GM12891 (cell line): ENCODE data around the gene RGL2. TPM values are rescaled to one million over a fixed set of nuclear protein-coding genes. Genes with fewer than 3 reads are reported as not detected.
A peak's percentile ranks its signal among the peaks of the same experiment; 100 is the strongest.
"Not testable (repeated sequence)": the region's sequence is repeated elsewhere in the genome, so short reads cannot be mapped to it uniquely, and the experiment has no call there.

Source experiments
- DNase-seq: peaks from one replicate; pipeline ENCODE4 v3.0.0; 2011; ENCODE audit warnings: low spot score; ENCODE audit not compliant: insufficient read length
- FAIRE-seq: peaks from 2 replicates; lab custom pipeline; 2011; peaks lifted over from hg19 to GRCh38; lab: Jason Lieb, UNC
- PAX5 ChIP-seq: IDR thresholded peaks from 2 replicates; pipeline ENCODE4 v1.6.1; 2011; ENCODE audit warnings: low read length, moderate library complexity, mild to moderate bottlenecking; ENCODE audit not compliant: insufficient read depth, severe bottlenecking
- POLR2A ChIP-seq: IDR thresholded peaks from 2 replicates; pipeline ENCODE4 v1.6.1; 2011; ENCODE audit warnings: low read depth, low read length, control low read depth
- POLR2AphosphoS5 ChIP-seq: IDR thresholded peaks from 2 replicates; pipeline ENCODE4 v1.6.1; 2011; ENCODE audit warnings: low read depth, low read length, control low read depth
- POU2F2 ChIP-seq: IDR thresholded peaks from 2 replicates; pipeline ENCODE4 v1.6.1; 2011; ENCODE audit warnings: low read depth, mild to moderate bottlenecking, control low read depth, low read length, moderate library complexity
- SPI1 ChIP-seq: IDR thresholded peaks from 2 replicates; pipeline ENCODE4 v1.6.1; 2011; ENCODE audit warnings: low read depth, low read length, control low read depth
- TAF1 ChIP-seq: IDR thresholded peaks from 2 replicates; pipeline ENCODE4 v1.6.1; 2011; ENCODE audit warnings: low read depth, low read length, control low read depth
- polyA plus RNA-seq: library from polyadenylated mRNA; unstranded; fragments of >200 nt; gene quantifications from one replicate; pipeline ENCODE4 v1.2.1, GENCODE V29; 2012; ENCODE audit warnings: low read depth, missing spikeins, inconsistent platforms; ENCODE audit not compliant: missing spikeins

RGL2 gene, protein sequence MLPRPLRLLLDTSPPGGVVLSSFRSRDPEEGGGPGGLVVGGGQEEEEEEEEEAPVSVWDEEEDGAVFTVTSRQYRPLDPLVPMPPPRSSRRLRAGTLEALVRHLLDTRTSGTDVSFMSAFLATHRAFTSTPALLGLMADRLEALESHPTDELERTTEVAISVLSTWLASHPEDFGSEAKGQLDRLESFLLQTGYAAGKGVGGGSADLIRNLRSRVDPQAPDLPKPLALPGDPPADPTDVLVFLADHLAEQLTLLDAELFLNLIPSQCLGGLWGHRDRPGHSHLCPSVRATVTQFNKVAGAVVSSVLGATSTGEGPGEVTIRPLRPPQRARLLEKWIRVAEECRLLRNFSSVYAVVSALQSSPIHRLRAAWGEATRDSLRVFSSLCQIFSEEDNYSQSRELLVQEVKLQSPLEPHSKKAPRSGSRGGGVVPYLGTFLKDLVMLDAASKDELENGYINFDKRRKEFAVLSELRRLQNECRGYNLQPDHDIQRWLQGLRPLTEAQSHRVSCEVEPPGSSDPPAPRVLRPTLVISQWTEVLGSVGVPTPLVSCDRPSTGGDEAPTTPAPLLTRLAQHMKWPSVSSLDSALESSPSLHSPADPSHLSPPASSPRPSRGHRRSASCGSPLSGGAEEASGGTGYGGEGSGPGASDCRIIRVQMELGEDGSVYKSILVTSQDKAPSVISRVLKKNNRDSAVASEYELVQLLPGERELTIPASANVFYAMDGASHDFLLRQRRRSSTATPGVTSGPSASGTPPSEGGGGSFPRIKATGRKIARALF
- polyA plus RNA-seq, result 16.3 TPM

DNA sequence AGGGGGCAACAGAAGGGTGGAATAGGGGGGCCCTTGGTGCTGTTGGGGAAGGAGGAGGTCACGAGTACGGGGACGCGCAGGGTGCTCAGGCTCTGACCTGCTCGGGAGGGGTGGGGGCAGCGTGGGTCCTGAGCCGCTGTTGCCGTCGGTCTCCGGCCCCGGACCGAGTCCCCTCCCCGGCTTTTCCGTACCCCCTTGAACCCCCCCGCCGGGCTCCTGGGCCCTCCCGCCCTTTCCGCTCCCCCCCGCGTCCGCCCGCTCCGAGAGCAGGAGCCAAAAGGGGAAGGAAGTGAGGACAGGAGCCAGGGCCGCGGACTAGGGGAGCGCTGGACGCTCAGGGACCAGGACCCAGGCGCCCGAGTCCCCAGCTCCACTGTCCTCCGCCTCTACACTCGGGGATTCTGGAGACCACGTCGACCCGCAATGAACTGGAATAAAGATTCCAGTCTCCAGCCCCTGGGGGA lies at the start of gene RGL2:
RGL2 (minus strand) TSS at position 170 of the 464 bp plus-strand sequence. CDS start 332 bp downstream, outside the sequence.
- TF ChIP-seq POU2F2 (no peak), TAF1 (no peak), SPI1 (peak; percentile 49), POLR2AphosphoS5 (no peak), PAX5 (no peak), POLR2A (no peak; the same call in 1 of the 2 replicates)

DNA sequence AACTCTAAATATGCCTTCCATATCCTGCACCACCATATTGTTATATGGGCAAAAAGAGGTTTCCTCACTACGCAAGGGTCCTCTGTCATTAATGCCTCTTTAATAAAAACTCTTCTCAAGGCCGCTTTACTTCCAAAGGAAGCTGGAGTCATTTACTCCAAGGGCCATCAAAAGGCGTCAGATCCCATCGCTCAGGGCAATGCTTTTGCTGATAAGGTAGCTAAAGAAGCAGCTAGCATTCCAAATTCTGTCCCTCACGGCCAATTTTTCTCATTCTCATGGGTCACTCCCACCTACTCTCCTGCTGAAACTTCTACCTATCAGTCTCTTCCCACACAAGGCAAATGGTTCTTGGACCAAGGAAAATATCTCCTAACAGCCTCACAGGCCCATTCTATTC lies 49.1 kb upstream of the RGL2 start:
- no peak for DNase-seq
- TF ChIP-seq POU2F2 (no peak), TAF1 (no peak), SPI1 (no peak), PAX5 (no peak), POLR2AphosphoS5 (no peak), POLR2A (no peak)
- no peak for FAIRE-seq

More for the DNA sequence above, at the start of gene RGL2:
- DNase-seq, result peak; percentile 62
- no peak for FAIRE-seq

DNA sequence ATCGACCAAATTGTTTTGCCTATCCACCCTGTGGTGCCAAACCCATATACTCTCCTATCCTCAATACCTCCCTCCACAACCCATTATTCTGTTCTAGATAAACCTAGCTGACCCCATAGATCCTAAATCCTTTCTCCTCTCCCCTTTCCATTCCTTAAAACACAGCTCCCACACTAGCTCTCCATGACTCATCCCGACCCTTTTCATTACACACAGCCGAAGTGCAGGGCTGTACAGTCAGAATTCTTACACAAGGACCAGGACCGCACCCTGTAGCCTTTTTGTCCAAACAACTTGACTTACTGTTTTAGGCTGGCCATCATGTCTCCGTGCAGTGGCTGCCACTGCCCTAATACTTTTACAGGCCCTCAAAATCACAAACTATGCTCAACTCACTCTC lies 48.2 kb upstream of the RGL2 start:
- DNase-seq, FAIRE-seq: not testable (repeated sequence)

DNA sequence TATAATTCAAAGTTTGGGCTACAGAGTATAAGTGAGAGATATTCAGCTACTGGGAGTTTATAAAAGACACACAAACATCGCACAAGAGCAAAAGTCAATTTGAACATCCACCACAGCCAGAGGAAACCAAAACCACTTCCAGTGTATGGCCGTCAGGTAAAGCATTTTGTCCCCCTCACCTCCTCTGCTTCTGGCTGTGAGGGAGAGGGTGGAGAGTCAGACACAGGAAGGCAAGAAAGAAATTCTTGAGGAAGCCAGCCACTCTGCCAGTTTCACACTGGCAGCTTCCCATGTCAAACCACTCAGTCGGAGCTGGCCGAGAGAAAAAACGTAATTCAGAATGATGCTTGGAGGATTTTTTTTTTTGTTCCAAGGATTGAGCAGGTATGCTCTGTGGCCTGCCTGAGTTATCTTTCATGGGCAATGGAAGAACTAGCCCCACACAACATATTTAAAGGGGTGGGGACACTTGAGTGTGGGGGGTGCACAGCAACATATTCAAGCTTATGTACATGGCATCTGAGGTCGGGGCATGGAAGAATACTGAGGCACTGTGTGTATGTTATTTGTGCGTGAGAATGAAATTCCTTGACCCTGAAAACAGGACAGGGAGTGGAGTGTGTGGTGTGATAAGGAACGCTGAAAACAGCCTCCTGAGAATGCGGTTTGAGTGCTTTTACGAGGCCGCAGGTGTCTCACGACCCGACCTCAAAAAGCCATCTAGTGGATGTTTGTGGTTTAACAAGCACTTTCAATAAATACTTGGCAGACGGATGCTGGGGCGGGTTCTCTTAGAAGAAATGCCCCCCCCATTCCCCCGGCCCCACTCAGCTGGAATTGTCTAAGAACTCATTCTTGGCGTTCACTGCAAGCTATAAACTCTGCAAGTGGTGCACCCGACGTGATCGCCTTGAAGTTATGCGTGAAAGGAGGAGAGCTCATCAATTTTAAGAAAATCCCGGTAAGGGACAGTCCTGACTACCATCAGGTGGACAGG lies 46.3 kb upstream of the RGL2 start:
- peak; percentile 23 for FAIRE-seq
- TF ChIP-seq POLR2A (no peak), PAX5 (no peak), TAF1 (no peak), SPI1 (no peak), POU2F2 (no peak), POLR2AphosphoS5 (no peak)
- peak; percentile 35 for DNase-seq

DNA sequence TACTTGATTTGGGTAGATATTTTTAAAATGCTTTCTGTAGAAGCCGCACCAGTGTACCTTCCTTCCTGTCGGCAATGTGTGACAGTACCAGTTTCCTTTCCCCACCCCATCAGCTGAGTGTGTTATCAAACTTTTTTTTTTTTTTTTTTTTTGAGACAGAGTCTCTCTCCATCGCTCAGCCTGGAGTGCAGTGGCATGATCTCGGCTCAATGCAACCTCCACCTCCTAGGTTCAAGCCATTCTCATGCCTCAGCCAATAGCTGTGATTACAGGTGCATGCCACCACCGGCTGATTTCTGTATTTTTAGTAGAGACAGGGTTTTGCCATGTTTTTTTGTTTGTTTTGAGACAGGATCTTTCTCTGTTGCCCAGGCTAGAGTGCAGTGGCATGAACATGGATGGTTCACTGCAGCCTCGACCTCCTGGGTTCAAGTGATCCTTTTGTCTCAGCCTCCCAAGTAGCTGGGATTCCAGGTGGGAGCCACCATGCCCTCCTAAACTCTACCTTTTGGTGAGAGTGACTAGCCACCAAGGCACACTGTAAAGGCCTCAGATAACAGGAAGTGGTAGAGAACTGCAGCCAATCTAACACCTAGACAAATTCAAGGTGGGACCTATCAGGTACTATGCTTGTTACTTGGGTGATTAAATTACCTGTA lies 45.3 kb upstream of the RGL2 start:
- no peak for FAIRE-seq
- DNase-seq, result no peak
- TF ChIP-seq POU2F2 (no peak), PAX5 (no peak), SPI1 (peak; percentile 62), POLR2AphosphoS5 (no peak), TAF1 (no peak)

DNA sequence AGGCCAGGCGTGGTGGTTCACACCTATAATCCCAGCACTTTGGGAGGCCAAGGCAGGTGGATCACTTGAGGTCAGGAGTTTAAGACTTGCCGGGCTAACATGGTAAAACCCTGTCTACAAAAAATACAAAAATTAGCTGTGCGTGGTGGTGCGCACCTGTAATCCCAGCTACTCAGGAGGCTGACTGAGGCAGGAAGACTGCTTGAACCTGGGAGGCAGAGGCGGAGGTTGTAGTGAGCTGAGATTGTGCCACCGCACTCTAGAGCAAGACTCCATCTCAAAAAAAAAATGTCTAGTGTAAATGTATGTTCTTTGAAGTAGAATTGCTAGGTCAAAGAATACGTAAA lies 44.8 kb upstream of the RGL2 start:
- not testable (repeated sequence) for DNase-seq, FAIRE-seq

DNA sequence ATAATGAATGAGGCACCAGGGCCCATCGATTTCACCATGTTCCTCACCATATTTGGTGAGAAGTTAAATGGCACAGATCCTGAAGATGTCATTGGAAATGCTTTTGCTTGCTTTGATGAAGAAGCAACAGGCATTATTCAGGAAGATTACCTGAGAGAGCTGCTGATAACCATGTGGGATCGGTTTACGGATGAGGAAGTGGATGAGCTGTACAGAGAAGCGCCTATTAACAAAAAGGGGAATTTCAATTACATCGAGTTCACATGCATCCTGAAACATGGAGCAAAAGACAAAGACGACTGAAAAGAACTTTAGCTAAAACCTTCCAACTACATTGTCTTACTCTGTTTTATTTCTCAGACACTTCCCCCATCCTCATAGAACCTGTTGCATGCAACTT lies 40.5 kb upstream of the RGL2 start:
- no peak for TF ChIP-seq POU2F2
- TF ChIP-seq POLR2AphosphoS5, result no peak
- no peak for TF ChIP-seq POLR2A
- no peak for TF ChIP-seq PAX5
- TF ChIP-seq TAF1, result no peak
- no peak for TF ChIP-seq SPI1
- no peak for DNase-seq
- no peak for FAIRE-seq

DNA sequence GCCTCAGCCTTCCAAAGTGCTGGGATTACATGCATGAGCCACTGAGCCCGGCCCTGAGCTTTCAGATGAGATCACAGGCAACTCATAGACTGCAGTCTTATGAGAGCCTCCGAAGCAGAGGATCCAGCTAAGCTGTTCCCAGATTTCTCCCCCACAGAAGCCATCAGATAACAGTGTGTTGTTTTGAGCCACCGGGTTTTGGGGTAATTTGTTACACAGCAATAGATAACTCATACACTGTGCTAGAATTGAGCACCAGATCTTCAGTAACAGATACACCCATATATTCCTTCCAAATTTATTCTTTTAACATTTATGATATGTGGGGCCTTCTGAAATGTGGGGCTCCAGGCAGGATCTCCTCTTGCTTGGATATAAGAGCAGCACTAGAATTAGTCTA lies 37.8 kb upstream of the RGL2 start:
- no peak for FAIRE-seq
- no peak for TF ChIP-seq POU2F2
- TF ChIP-seq PAX5, result no peak
- no peak for TF ChIP-seq TAF1
- TF ChIP-seq POLR2AphosphoS5, result no peak
- TF ChIP-seq SPI1, result no peak
- TF ChIP-seq POLR2A, result no peak
- DNase-seq, result no peak

DNA sequence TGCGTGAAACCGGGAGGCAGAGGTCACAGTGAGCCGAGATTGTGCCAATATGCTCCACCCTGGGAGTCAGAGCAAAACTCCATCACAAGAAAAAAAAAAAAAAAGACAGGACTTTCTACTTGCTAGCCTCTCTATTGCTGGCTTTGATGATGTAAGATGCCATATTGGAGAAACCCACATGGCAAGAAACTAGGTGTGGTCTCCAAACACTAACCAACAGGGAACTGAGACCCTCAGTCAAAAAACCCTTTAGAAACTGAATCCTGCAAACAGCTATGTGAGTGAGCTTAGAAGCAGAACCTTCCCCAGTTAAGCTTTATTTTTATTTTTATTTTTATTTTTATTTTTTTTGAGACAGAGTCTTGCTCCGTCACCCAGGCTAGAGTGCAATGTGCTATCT lies 37.2 kb upstream of the RGL2 start:
- no peak for FAIRE-seq
- DNase-seq, result no peak
- TF ChIP-seq SPI1 (peak; percentile 57), PAX5 (no peak)
